H1 (cell line): ENCODE results near the gene CA14. TPM values are rescaled to one million over a fixed set of nuclear protein-coding genes. Genes with fewer than 3 reads are reported as not detected.

Source experiments
- CTCF ChIA-PET: fragments of 300-600 bp; sonication (Branson Sonifier 250); formaldehyde crosslinking; loops from one replicate; lab custom pipeline; 2021; ENCODE audit not compliant: partially characterized antibody; lab: Charles Lee
- POLR2A ChIA-PET: fragments of 300-600 bp; sonication (Branson Sonifier 250); formaldehyde crosslinking; loops from one replicate; lab custom pipeline; 2021; ENCODE audit warnings: inconsistent platforms; ENCODE audit not compliant: partially characterized antibody; lab: Charles Lee
- DNase-seq, 2 experiments: peaks; one replicate each; pipeline versions ENCODE4 v3.0.0 to v3.0.0-alpha.2; 2010 to 2022; ENCODE audit warnings: low spot score in 2 of 2, low read depth in 1 of 2, mixed read lengths in 1 of 2
- FAIRE-seq: peaks from 2 replicates; lab custom pipeline; 2011; peaks lifted over from hg19 to GRCh38; lab: Jason Lieb, UNC
- H2AFZ ChIP-seq: 2 replicates; pipeline ENCODE4 v1.8.1; 2012; ENCODE audit warnings: low read length, inconsistent platforms
- H2AK5ac ChIP-seq: 2 replicates; pipeline ENCODE4 v1.6.1; 2013; ENCODE audit warnings: low read depth, low read length
- H2BK120ac ChIP-seq: replicated peaks from 2 replicates; pipeline ENCODE3; 2013; ENCODE audit warnings: low read depth, low read length, inconsistent platforms
- H2BK12ac ChIP-seq: 2 replicates; pipeline ENCODE4 v1.6.1; 2013; ENCODE audit warnings: low read depth, low read length
- H2BK15ac ChIP-seq: 2 replicates; pipeline ENCODE4 v1.6.1; 2013; ENCODE audit warnings: low read length
- H2BK20ac ChIP-seq: 2 replicates; pipeline ENCODE4 v1.6.1; 2013; ENCODE audit warnings: low read length
- H2BK5ac ChIP-seq: 2 replicates; pipeline ENCODE4 v1.6.1; 2013; ENCODE audit warnings: low read depth, low read length
- H3K14ac ChIP-seq: 2 replicates; pipeline ENCODE4 v1.6.1; 2013; ENCODE audit warnings: inconsistent platforms; ENCODE audit not compliant: insufficient read length
- H3K18ac ChIP-seq: 2 replicates; pipeline ENCODE4 v1.6.1; 2013; ENCODE audit warnings: low read length; ENCODE audit errors: extremely low read depth
- H3K23ac ChIP-seq: 2 replicates; pipeline ENCODE4 v1.6.1; 2013; ENCODE audit warnings: inconsistent platforms; ENCODE audit not compliant: insufficient read length
- H3K23me2 ChIP-seq: 2 replicates; pipeline ENCODE4 v1.6.1; 2013; ENCODE audit warnings: low read depth, low read length
- H3K27ac ChIP-seq: 2 replicates; pipeline ENCODE4 v1.6.1; 2011; ENCODE audit warnings: low read depth, low read length, inconsistent platforms
- H3K27me3 ChIP-seq, 4 experiments: replicated peaks in 1 of 4; 1 replicate in 1 of 4; 2 replicates in 3 of 4; pipeline versions ENCODE4 v1.6.1 to v1.8.1; 2011 to 2013; ENCODE audit warnings: low read length in 3 of 4, mild to moderate bottlenecking in 3 of 4, inconsistent platforms in 2 of 4, mixed read lengths in 2 of 4, moderate library complexity in 1 of 4; ENCODE audit not compliant: control insufficient read depth in 3 of 4, insufficient read depth in 3 of 4; ENCODE audit errors: extremely low read depth in 1 of 4
- H3K36me3 ChIP-seq, 4 experiments: 2 replicates each; pipeline versions ENCODE4 v1.6.1 to v1.8.1; 2011 to 2013; ENCODE audit warnings: mild to moderate bottlenecking in 4 of 4, low read length in 3 of 4, moderate library complexity in 2 of 4, control low read depth in 1 of 4, inconsistent platforms in 1 of 4; ENCODE audit not compliant: insufficient read depth in 4 of 4, control insufficient read depth in 2 of 4
- H3K4ac ChIP-seq: replicated peaks from 2 replicates; pipeline ENCODE3; 2013; ENCODE audit warnings: low read length, low read depth, mixed read lengths, inconsistent platforms; ENCODE audit not compliant: insufficient read length
- H3K4me1 ChIP-seq, 4 experiments: replicated peaks in 1 of 4; 1 replicate in 1 of 4; 2 replicates in 3 of 4; pipeline versions ENCODE4 v1.6.1 to v1.8.1; 2011 to 2013; ENCODE audit warnings: low read length in 3 of 4, inconsistent platforms in 2 of 4, mixed read lengths in 1 of 4; ENCODE audit not compliant: insufficient read depth in 4 of 4, control insufficient read depth in 3 of 4
- H3K4me2 ChIP-seq, 2 experiments: 2 replicates each; pipeline versions ENCODE4 v1.6.1 to v1.8.1; 2011 to 2013; ENCODE audit warnings: low read depth in 2 of 2, low read length in 2 of 2, control low read depth in 1 of 2, inconsistent platforms in 1 of 2, mild to moderate bottlenecking in 1 of 2; ENCODE audit not compliant: insufficient read depth in 1 of 2
- H3K4me3 ChIP-seq, 4 experiments: fragments of 200-600, 300-600 bp in 1 of 4; sonication (generic), shearing (Covaris generic), sonication (Bioruptor Twin) in 1 of 4; 2 replicates each; pipeline versions ENCODE4 v1.5.1 to v1.8.1; 2011 to 2016; ENCODE audit warnings: low read length in 4 of 4, low read depth in 3 of 4, control low read depth in 2 of 4, inconsistent platforms in 2 of 4, mild to moderate bottlenecking in 2 of 4, mixed read lengths in 1 of 4, moderate library complexity in 1 of 4; ENCODE audit not compliant: insufficient read depth in 2 of 4; ENCODE audit errors: extremely low read depth in 1 of 4
- H3K56ac ChIP-seq: replicated peaks from 2 replicates; pipeline ENCODE3; 2013; ENCODE audit warnings: low read depth, mild to moderate bottlenecking, mixed read lengths, low read length, inconsistent platforms; ENCODE audit not compliant: insufficient read length
- H3K79me1 ChIP-seq: 2 replicates; pipeline ENCODE4 v1.6.1; 2013; ENCODE audit warnings: low read depth, low read length, control low read depth
- H3K79me2 ChIP-seq, 2 experiments: 2 replicates each; pipeline versions ENCODE4 v1.6.1 to v1.8.1; 2012 to 2013; ENCODE audit warnings: low read length in 2 of 2, mild to moderate bottlenecking in 2 of 2, inconsistent platforms in 1 of 2; ENCODE audit not compliant: insufficient read depth in 2 of 2, control insufficient read depth in 1 of 2
- H3K9ac ChIP-seq, 4 experiments: replicated peaks in 1 of 4; 1 replicate in 1 of 4; 2 replicates in 3 of 4; pipeline versions ENCODE4 v1.6.1 to v1.8.1; 2011 to 2013; ENCODE audit warnings: low read depth in 3 of 4, low read length in 3 of 4, control low read depth in 2 of 4, mild to moderate bottlenecking in 2 of 4, moderate library complexity in 2 of 4, inconsistent platforms in 1 of 4; ENCODE audit errors: extremely low read depth in 1 of 4
- H3K9me3 ChIP-seq, 2 experiments: 2 replicates each; pipeline versions ENCODE4 v1.6.1 to v1.8.1; 2012 to 2013; ENCODE audit warnings: mild to moderate bottlenecking in 2 of 2, moderate library complexity in 2 of 2, control low read depth in 1 of 2, inconsistent platforms in 1 of 2, low read depth in 1 of 2, low read length in 1 of 2, mixed read lengths in 1 of 2; ENCODE audit not compliant: insufficient read depth in 2 of 2
- H4K20me1 ChIP-seq, 2 experiments: replicated peaks in 1 of 2; 2 replicates each; pipeline versions ENCODE3 to v1.8.1; 2011 to 2013; ENCODE audit warnings: inconsistent platforms in 2 of 2, low read length in 2 of 2, mild to moderate bottlenecking in 1 of 2; ENCODE audit not compliant: insufficient read depth in 2 of 2, control insufficient read depth in 1 of 2
- H4K5ac ChIP-seq: 2 replicates; pipeline ENCODE4 v1.6.1; 2013; ENCODE audit warnings: low read length, low read depth, mixed read lengths, inconsistent platforms; ENCODE audit not compliant: insufficient read length
- H4K8ac ChIP-seq: 2 replicates; pipeline ENCODE4 v1.8.0; 2013; ENCODE audit warnings: mild to moderate bottlenecking, moderate library complexity, low read length, inconsistent platforms; ENCODE audit not compliant: insufficient read depth; ENCODE audit errors: extremely low read depth
- H4K91ac ChIP-seq: replicated peaks from 2 replicates; pipeline ENCODE3; 2013; ENCODE audit warnings: low read length, mixed read lengths, inconsistent platforms; ENCODE audit not compliant: insufficient read length
- EP300 ChIP-seq, 2 experiments: IDR thresholded peaks; 1 replicate in 1 of 2; 2 replicates in 1 of 2; pipeline ENCODE4 v1.6.1; 2011 to 2012; ENCODE audit warnings: low read depth in 2 of 2, low read length in 2 of 2, mild to moderate bottlenecking in 2 of 2, borderline replicate concordance in 1 of 2, inconsistent platforms in 1 of 2, moderate library complexity in 1 of 2
- FOSL1 ChIP-seq: IDR thresholded peaks from 2 replicates; pipeline ENCODE4 v1.6.1; 2011; ENCODE audit warnings: mild to moderate bottlenecking, low read depth, low read length, moderate library complexity; ENCODE audit not compliant: insufficient read depth
- HDAC2 ChIP-seq, 2 experiments: fragments of 300-600 bp in 1 of 2; sonication (generic) in 1 of 2; IDR thresholded peaks; 2 replicates each; pipeline ENCODE4 v1.6.1; 2011 to 2012; ENCODE audit warnings: low read depth in 2 of 2, low read length in 2 of 2, mild to moderate bottlenecking in 2 of 2, moderate library complexity in 2 of 2, borderline replicate concordance in 1 of 2, inconsistent platforms in 1 of 2
- KDM4A ChIP-seq: IDR thresholded peaks from one replicate; pipeline ENCODE4 v1.7.1; 2012; ENCODE audit warnings: low read depth, mild to moderate bottlenecking, moderate library complexity, low read length, inconsistent platforms; ENCODE audit not compliant: severe bottlenecking
- RBBP5 ChIP-seq: IDR thresholded peaks from 2 replicates; pipeline ENCODE4 v1.7.1; 2012; ENCODE audit warnings: low read depth, mild to moderate bottlenecking, inconsistent platforms, low read length, moderate library complexity, borderline replicate concordance
- SAP30 ChIP-seq: fragments of 300-600 bp; sonication (generic); IDR thresholded peaks from 2 replicates; pipeline ENCODE4 v1.7.1; 2012; ENCODE audit warnings: low read length, moderate library complexity, mild to moderate bottlenecking, inconsistent platforms; ENCODE audit not compliant: insufficient read depth, insufficient replicate concordance
- SIRT6 ChIP-seq: IDR thresholded peaks from one replicate; pipeline ENCODE4 v1.7.1; 2012; ENCODE audit warnings: low read length, inconsistent platforms
- SUZ12 ChIP-seq: fragments of 200-600 bp; sonication (generic); IDR thresholded peaks from 2 replicates; pipeline ENCODE4 v1.6.1; 2012; ENCODE audit warnings: mild to moderate bottlenecking, inconsistent platforms, low read length, moderate library complexity, mixed read lengths
- TAF1 ChIP-seq: IDR thresholded peaks from 2 replicates; pipeline ENCODE4 v1.6.1; 2011; ENCODE audit warnings: mild to moderate bottlenecking, low read depth, low read length
- TCF12 ChIP-seq: IDR thresholded peaks from 2 replicates; pipeline ENCODE4 v1.6.1; 2011; ENCODE audit warnings: low read depth, mild to moderate bottlenecking, low read length
- YY1 ChIP-seq: IDR thresholded peaks from 2 replicates; pipeline ENCODE4 v1.6.1; 2011; ENCODE audit warnings: low read depth, mild to moderate bottlenecking, low read length
- WGBS, 2 experiments: shearing (Covaris generic) in 1 of 2; methylation state at CpG; one replicate each; pipeline versions ENCODE4 v1.1.6 to v1.1.7; 2013 to 2015; ENCODE audit warnings: low lambda C conversion rate in 2 of 2, mixed read lengths in 2 of 2, inconsistent platforms in 1 of 2, low coverage in 1 of 2, missing lambda C conversion rate in 1 of 2; ENCODE audit not compliant: insufficient replicate concordance in 2 of 2, insufficient coverage in 1 of 2, insufficient read length in 1 of 2; ENCODE audit errors: extremely low coverage in 1 of 2, missing lambda C conversion rate in 1 of 2; 5-methylcytosine and 5-hydroxymethylcytosine counted together
- polyA plus RNA-seq, 7 experiments: library from polyadenylated mRNA; depleted of rRNA in 3 of 7; stranded (reverse) in 5 of 7; unstranded in 2 of 7; fragments of >200 nt in 5 of 7; fragments of 200-250 nt in 2 of 7; gene quantifications; 1 replicate in 5 of 7; 2 replicates in 1 of 7; 4 replicates in 1 of 7; pipeline versions ENCODE4 v1.2.1 to v1.2.3, GENCODE V29; 2011 to 2013; ENCODE audit warnings: missing spikeins in 2 of 7, mixed read lengths in 2 of 7
- total RNA-seq: library from RNA; stranded (reverse); fragmentation: NEBNext Ultra II Directional; extraction: Animal tissue kit (Norgen Biotek cat#: 25700); gene quantifications from 2 replicates; pipeline ENCODE4 v1.2.1, GENCODE V29; 2021

The CA14 gene
- total and polyA plus RNA-seq, 2 of the 8 experiments (the other 6 are each of a cell fraction or from before 2014, with no cell fraction given) = 52.3 to 105 TPM

GRCh38 chr1:150268340-150268704 is 10.7 kb downstream of the CA14 start:
- H3K27ac ChIP-seq = peak overlapping the region; percentile 69
- 2% methylated on average over 21 of the region's 21 CpGs; no CpG with 5 or more reads in 1 of the 2 experiments for WGBS, 2 experiments
- POLR2A ChIA-PET = interaction anchor here (0.8 to 25.2 kb wide), 9 partner anchors 9 to 248 kb away, joined by 3 to 535 read pairs (median 8); partner anchors contain the start of genes ANP32E, CA14, CIART and RPRD2
- no peak for FAIRE-seq
- no peak overlapping the region for H3K14ac ChIP-seq
- no peak overlapping the region for H2BK20ac ChIP-seq
- peak overlapping the region; percentile 47 for H3K56ac ChIP-seq
- peak overlapping the region; percentile 73; the same call in 1 of the 2 replicates for H4K8ac ChIP-seq
- no peak overlapping the region for H2BK12ac ChIP-seq
- H3K18ac ChIP-seq = no peak overlapping the region
- no peak overlapping the region; the same call in 1 of the 2 replicates for H2BK15ac ChIP-seq
- no peaks in the 10 kb centered on the region for H3K27me3 ChIP-seq
- peak overlapping the region; percentile 56 to 89 (median 84) for H3K9ac ChIP-seq
- H3K36me3 ChIP-seq = peaks cover 16 to 36% (median 31%) of the 10 kb centered on the region in 4 experiments
- peaks cover 8 to 20% of the 10 kb centered on the region in 2 experiments; a peak in 3 of 4 replicates for H3K79me2 ChIP-seq
- H4K5ac ChIP-seq = peak overlapping the region; percentile 79
- H3K23me2 ChIP-seq = peaks cover 10% of the 10 kb centered on the region
- H2AK5ac ChIP-seq = 0 out of 2 replicates have a peak overlapping the region, but pooled peaks have one; percentile 72
- H3K4me3 ChIP-seq = peak overlapping the region; percentile 81 to 99 (median 96)
- no peak for DNase-seq
- no peak overlapping the region for H3K23ac ChIP-seq
- H4K91ac ChIP-seq = peak overlapping the region; percentile 58
- CTCF ChIA-PET = interaction anchor here (5.2 to 16.5 kb wide), 2 partner anchors 13 kb away, joined by 43 to 326 read pairs; partner anchors contain the start of genes CA14 and CIART
- peaks cover 8 to 13% (median 8%) of the 10 kb centered on the region in 4 experiments; a peak in 6 of 7 replicates for H3K4me1 ChIP-seq
- peaks cover 3 to 4% of the 10 kb centered on the region in 2 experiments for H4K20me1 ChIP-seq
- no peaks in the 10 kb centered on the region for H3K9me3 ChIP-seq
- peak overlapping the region; percentile 95 to 100 for H3K4me2 ChIP-seq
- H2BK5ac ChIP-seq = peak overlapping the region; percentile 80
- no peak overlapping the region for H2AFZ ChIP-seq
- H3K79me1 ChIP-seq = peaks cover 11% of the 10 kb centered on the region; the same call in 1 of the 2 replicates
- H3K4ac ChIP-seq = peak overlapping the region; percentile 83
- no peak overlapping the region for H2BK120ac ChIP-seq
- no peak for TF ChIP-seq FOSL1
- TF ChIP-seq SAP30 = peak; percentile 89
- no peak for TF ChIP-seq EP300 (IDR thresholded peaks at IDR 0.05; ENCODE audit: borderline replicate concordance in 1 of 2, low read depth in 2 of 2, low read length in 2 of 2)
- no peak for TF ChIP-seq RBBP5
- TF ChIP-seq TCF12 = no peak
- no peak for TF ChIP-seq SIRT6
- no peak for TF ChIP-seq TAF1
- TF ChIP-seq SUZ12 = no peak
- peak; percentile 30 for TF ChIP-seq KDM4A
- no peak for TF ChIP-seq YY1
- TF ChIP-seq HDAC2 (IDR thresholded peaks at IDR 0.05; ENCODE audit: borderline replicate concordance in 1 of 2, low read depth in 2 of 2, low read length in 2 of 2) = no peak
